ENCODE measurements around the gene CLK1. TPM values are rescaled to one million over a fixed set of nuclear protein-coding genes. Genes with fewer than 3 reads are reported as not detected.

CLK1 gene
- total and polyA plus RNA-seq, 2 of the 8 experiments (the other 6 are each of a cell fraction or from before 2014, with no cell fraction given): 22.3 to 35.2 TPM

GRCh38 chr2:200852605-200853004 lies 11.9 kb downstream of the CLK1 start:
- H2BK20ac ChIP-seq (ENCODE audit: low read length): no peak overlapping the region
- no peak overlapping the region for H3K14ac ChIP-seq (ENCODE audit: insufficient read length)
- no peak overlapping the region for H2BK5ac ChIP-seq (ENCODE audit: low read depth, low read length)
- no peak for TF ChIP-seq RFX5 (IDR thresholded peaks at IDR 0.05; ENCODE audit: borderline replicate concordance, low read depth, low read length)
- no peak for TF ChIP-seq POLR2A (IDR thresholded peaks at IDR 0.05; ENCODE audit: control extremely low read depth in 1 of 2, low read depth in 2 of 2, low read length in 2 of 2)
- TF ChIP-seq FOSL1 (IDR thresholded peaks at IDR 0.05; ENCODE audit: insufficient read depth, low read depth, low read length): no peak
- TF ChIP-seq ASH2L (IDR thresholded peaks at IDR 0.05; ENCODE audit: low read length): no peak
- TF ChIP-seq EP300 (IDR thresholded peaks at IDR 0.05; ENCODE audit: borderline replicate concordance in 1 of 2, low read depth in 2 of 2, low read length in 2 of 2): no peak
- no peak for TF ChIP-seq SRF (IDR thresholded peaks at IDR 0.05; ENCODE audit: low read depth, low read length)
- TF ChIP-seq YY1 (IDR thresholded peaks at IDR 0.05; ENCODE audit: low read depth, low read length): no peak
- no peak for TF ChIP-seq NRF1 (IDR thresholded peaks at IDR 0.05; ENCODE audit: low read depth, low read length)
- no peak for TF ChIP-seq CBX8 (IDR thresholded peaks at IDR 0.05; ENCODE audit: borderline replicate concordance, low read depth, low read length)
- no peak for TF ChIP-seq SP4 (IDR thresholded peaks at IDR 0.05; ENCODE audit: low read length)
- TF ChIP-seq KDM4A (IDR thresholded peaks at IDR 0.05; ENCODE audit: low read depth, low read length, severe bottlenecking): no peak
- TF ChIP-seq CBX5 (IDR thresholded peaks at IDR 0.05; ENCODE audit: low read depth, low read length): no peak
- TF ChIP-seq KDM1A (IDR thresholded peaks at IDR 0.05; ENCODE audit: borderline replicate concordance, low read length): no peak
- TF ChIP-seq, protein P1, sequence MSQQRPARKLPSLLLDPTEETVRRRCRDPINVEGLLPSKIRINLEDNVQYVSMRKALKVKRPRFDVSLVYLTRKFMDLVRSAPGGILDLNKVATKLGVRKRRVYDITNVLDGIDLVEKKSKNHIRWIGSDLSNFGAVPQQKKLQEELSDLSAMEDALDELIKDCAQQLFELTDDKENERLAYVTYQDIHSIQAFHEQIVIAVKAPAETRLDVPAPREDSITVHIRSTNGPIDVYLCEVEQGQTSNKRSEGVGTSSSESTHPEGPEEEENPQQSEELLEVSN (IDR thresholded peaks at IDR 0.05): no peak
- ChIA-PET CTCF (ENCODE audit: partially characterized antibody) (interaction anchor here (0.8 kb wide), 1 partner anchor 216 kb away, joined by 3 read pairs; no protein-coding TSS in a partner anchor), POLR2A (ENCODE audit: partially characterized antibody) (interaction anchor here (1.6 kb wide), 1 partner anchor 11 kb away, joined by 8 read pairs; the partner anchor contains the start of gene CLK1)
- no peak overlapping the region for H4K8ac ChIP-seq (ENCODE audit: extremely low read depth, insufficient read depth, low read length)
- H2AK5ac ChIP-seq (ENCODE audit: low read depth, low read length): no peak overlapping the region
- no peak overlapping the region for H4K5ac ChIP-seq (ENCODE audit: insufficient read length, low read depth, low read length)
- H3K4me1 ChIP-seq (replicated peaks in 1 of 4; ENCODE audit: control insufficient read depth in 3 of 4, insufficient read depth in 4 of 4, low read length in 3 of 4): no peaks in the 10 kb centered on the region
- no peaks in the 10 kb centered on the region for H3K9me3 ChIP-seq (ENCODE audit: insufficient read depth in 2 of 2, low read depth in 1 of 2, low read length in 1 of 2)
- H3K4me2 ChIP-seq (ENCODE audit: insufficient read depth in 1 of 2, low read depth in 2 of 2, low read length in 2 of 2): no peak overlapping the region
- FAIRE-seq: no peak
- no peak overlapping the region for H3K9ac ChIP-seq (replicated peaks in 1 of 4; ENCODE audit: extremely low read depth in 1 of 4, low read depth in 3 of 4, low read length in 3 of 4)
- no peak overlapping the region for H3K4me3 ChIP-seq (ENCODE audit: extremely low read depth in 1 of 4, insufficient read depth in 2 of 4, low read depth in 3 of 4, low read length in 4 of 4)
- H2BK120ac ChIP-seq (replicated peaks; ENCODE audit: low read depth, low read length): no peak overlapping the region
- no peak for DNase-seq (ENCODE audit: low read depth in 1 of 2, low spot score in 2 of 2)
- no peaks in the 10 kb centered on the region for H3K79me2 ChIP-seq (ENCODE audit: control insufficient read depth in 1 of 2, insufficient read depth in 2 of 2, low read length in 2 of 2)
- H3K27me3 ChIP-seq (replicated peaks in 1 of 4; ENCODE audit: control insufficient read depth in 3 of 4, extremely low read depth in 1 of 4, insufficient read depth in 3 of 4, low read length in 3 of 4): no peaks in the 10 kb centered on the region
- H3K36me3 ChIP-seq (ENCODE audit: control insufficient read depth in 2 of 4, insufficient read depth in 4 of 4, low read length in 3 of 4): peaks cover 20 to 68% (median 47%) of the 10 kb centered on the region in 4 experiments
- no peak overlapping the region for H4K91ac ChIP-seq (replicated peaks; ENCODE audit: insufficient read length, low read length)
- 91% methylated on average over 2 of the region's 2 CpGs; no CpG with 5 or more reads in 1 of the 2 experiments for WGBS, 2 experiments (ENCODE audit: extremely low coverage in 1 of 2, insufficient coverage in 1 of 2, insufficient read length in 1 of 2, insufficient replicate concordance in 2 of 2, low coverage in 1 of 2, low lambda C conversion rate in 2 of 2, missing lambda C conversion rate in 1 of 2)
- no peak overlapping the region for H3K56ac ChIP-seq (replicated peaks; ENCODE audit: insufficient read length, low read depth, low read length)
- no peak overlapping the region for H2BK12ac ChIP-seq (ENCODE audit: low read depth, low read length)
- no peak overlapping the region for H3K4ac ChIP-seq (replicated peaks; ENCODE audit: insufficient read length, low read depth, low read length)
- no peak overlapping the region for H3K27ac ChIP-seq (ENCODE audit: low read depth, low read length)
- no peaks in the 10 kb centered on the region for H3K79me1 ChIP-seq (ENCODE audit: low read depth, low read length)
- no peak overlapping the region for H3K18ac ChIP-seq (ENCODE audit: extremely low read depth, low read length)
- H3K23ac ChIP-seq (ENCODE audit: insufficient read length): no peak overlapping the region
- no peak overlapping the region for H2BK15ac ChIP-seq (ENCODE audit: low read length)
- H4K20me1 ChIP-seq (replicated peaks in 1 of 2; ENCODE audit: control insufficient read depth in 1 of 2, insufficient read depth in 2 of 2, low read length in 2 of 2): peaks cover 2% of the 10 kb centered on the region in 2 experiments
- no peak overlapping the region for H2AFZ ChIP-seq (ENCODE audit: low read length)
- H3K23me2 ChIP-seq (ENCODE audit: low read depth, low read length): no peaks in the 10 kb centered on the region

Measured in H1 (cell line).